NCI-H774 (cell line): ENCODE data around the gene PPP1R7.

ENCODE experiments used
- DNase-seq: peaks from one replicate; lab custom pipeline; 2025; lab: John Stamatoyannopoulos, UW

PPP1R7 gene

GRCh38 chr2:241228860-241229516 lies 78.7 kb downstream of the PPP1R7 start:
- DNase-seq = no peak

DNA sequence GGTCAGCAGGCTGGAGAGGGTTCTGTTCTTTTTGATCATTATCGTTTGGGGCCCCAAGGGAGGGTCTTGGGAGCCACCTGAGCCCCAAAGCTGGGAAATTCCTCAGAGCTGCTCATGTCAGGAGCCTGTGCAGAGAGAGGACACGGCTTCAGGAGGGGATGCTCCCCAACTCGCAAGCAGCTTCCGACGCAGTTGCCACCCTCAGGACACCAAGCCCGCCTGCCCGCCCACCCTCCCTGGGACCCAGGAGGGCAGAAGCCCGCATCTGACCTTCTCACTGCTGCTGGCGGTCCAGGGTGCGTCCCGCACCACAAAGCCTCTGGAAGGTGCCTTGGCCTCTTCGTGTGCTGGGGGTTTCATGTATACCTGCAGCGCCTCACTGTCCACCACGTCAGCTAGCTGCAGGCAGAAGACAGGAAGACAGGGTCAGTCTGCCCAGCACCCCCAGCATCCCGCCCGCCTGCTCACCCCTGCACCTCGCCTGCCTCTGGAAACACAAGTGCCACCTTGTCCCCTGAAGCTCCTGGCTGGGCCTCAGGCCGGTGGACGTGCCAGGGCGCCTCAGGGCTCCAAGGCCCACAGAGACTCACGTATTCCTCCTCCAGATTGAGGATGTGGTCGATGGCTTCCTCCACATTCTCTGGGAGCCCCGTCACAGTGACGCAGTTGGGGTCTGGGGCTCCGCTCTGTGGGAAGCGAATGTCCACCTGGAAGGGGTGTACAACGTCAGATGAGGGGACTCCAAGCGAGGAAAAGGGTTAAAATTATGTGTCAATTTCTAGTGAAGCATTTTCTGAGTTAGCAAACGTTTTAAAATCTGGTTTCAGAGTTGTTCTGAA lies 79.5 kb downstream of the PPP1R7 start:
- no peak for DNase-seq

DNA sequence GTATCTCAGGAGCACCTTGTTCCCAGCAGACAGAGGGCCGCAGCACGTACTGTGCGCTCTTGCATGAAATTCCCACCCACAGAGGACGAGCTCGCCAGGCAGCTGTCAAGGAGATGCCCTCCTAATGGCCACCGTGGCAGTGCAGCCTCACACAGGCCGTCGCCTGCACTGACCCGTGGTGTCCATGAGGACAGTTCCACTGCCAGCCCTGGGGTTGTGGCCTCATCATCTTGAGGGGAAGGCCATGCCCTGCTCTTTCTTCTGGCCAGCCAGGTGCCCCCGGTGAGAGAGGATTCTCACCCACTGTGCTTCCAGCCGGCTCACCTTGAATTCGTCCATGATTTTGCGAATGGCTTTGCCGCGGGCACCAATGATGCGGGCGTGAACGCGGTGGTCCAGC lies 80.2 kb downstream of the PPP1R7 start:
- DNase-seq = no peak

GRCh38 chr2:241232736-241233575 lies 82.7 kb downstream of the PPP1R7 start:
- DNase-seq = no peak
